ENCODE measurements around the gene BRD1. TPM values are rescaled to one million over a fixed set of nuclear protein-coding genes. Genes with fewer than 3 reads are reported as not detected.
"Not testable (repeated sequence)": the region's sequence is repeated elsewhere in the genome, so short reads cannot be mapped to it uniquely, and the experiment has no call there.

The BRD1 gene
- total RNA-seq, 1 donor from 2014 or later, result 64.1 TPM

- H3K27ac Mint-ChIP-seq, result no peak overlapping the region
- H3K27me3 Mint-ChIP-seq (ENCODE audit: low read depth), result peaks cover 15% of the 10 kb centered on the region
- no peak overlapping the region for H3K4me3 Mint-ChIP-seq
- H3K36me3 Mint-ChIP-seq, result no peaks in the 10 kb centered on the region
- H3K9me3 Mint-ChIP-seq, result no peaks in the 10 kb centered on the region
- no peak for DNase-seq (ENCODE audit: low spot score in 2 of 2, unreplicated experiment in 2 of 2)
- H3K4me1 Mint-ChIP-seq, result peaks cover 19% of the 10 kb centered on the region
- TF ChIP-seq, protein P1, sequence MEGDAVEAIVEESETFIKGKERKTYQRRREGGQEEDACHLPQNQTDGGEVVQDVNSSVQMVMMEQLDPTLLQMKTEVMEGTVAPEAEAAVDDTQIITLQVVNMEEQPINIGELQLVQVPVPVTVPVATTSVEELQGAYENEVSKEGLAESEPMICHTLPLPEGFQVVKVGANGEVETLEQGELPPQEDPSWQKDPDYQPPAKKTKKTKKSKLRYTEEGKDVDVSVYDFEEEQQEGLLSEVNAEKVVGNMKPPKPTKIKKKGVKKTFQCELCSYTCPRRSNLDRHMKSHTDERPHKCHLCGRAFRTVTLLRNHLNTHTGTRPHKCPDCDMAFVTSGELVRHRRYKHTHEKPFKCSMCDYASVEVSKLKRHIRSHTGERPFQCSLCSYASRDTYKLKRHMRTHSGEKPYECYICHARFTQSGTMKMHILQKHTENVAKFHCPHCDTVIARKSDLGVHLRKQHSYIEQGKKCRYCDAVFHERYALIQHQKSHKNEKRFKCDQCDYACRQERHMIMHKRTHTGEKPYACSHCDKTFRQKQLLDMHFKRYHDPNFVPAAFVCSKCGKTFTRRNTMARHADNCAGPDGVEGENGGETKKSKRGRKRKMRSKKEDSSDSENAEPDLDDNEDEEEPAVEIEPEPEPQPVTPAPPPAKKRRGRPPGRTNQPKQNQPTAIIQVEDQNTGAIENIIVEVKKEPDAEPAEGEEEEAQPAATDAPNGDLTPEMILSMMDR (IDR thresholded peaks at IDR 0.05; ENCODE audit: unreplicated experiment), result no peak
Observed at GRCh38 chr22:49856343-49856742, 28.7 kb upstream of the BRD1 start.

DNA sequence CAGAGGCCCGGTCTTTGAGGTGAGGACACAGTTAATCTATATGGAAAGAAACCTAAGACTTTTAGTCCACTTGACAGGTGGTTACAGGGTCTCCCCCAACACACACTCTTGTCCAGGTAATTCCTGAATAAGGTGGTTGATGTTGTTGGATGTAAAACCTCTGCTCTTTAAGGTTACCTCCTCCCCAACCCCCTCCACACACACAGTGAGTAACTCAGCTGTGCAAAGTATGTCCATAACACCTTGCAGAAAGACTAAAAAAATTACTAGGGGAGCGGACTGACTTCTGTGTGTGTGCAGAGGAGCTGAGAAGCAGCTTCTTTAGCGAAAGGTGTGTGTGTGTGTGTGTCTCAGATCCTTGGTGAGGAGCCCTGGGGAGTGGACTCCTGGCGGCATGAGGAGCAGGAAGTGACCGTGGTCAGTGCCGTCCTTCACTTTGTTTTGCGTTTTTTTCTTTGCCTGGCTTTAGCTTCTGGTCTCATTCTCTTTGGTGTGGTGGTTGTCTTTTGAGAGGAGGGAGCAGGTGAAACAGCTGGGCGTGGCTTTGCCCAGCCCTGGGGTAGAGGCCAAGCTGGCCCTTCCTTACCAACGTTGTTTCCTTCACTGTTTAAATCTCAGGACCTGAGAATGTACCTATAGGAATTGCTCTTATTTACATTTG is 27.7 kb upstream of the BRD1 start:
- Mint-ChIP-seq H3K27me3 (ENCODE audit: low read depth) (peaks cover 25% of the 10 kb centered on the region), H3K27ac (peak overlapping the region; percentile 96), H3K36me3 (no peaks in the 10 kb centered on the region), H3K4me1 (peaks cover 19% of the 10 kb centered on the region), H3K4me3 (peak overlapping the region; percentile 95), H3K9me3 (no peaks in the 10 kb centered on the region)
- TF ChIP-seq, protein P1 (IDR thresholded peaks at IDR 0.05; ENCODE audit: unreplicated experiment), result no peak
- no peak for DNase-seq (ENCODE audit: low spot score in 2 of 2, unreplicated experiment in 2 of 2)

- Mint-ChIP-seq H3K4me1 (peaks cover 19% of the 10 kb centered on the region), H3K36me3 (no peaks in the 10 kb centered on the region), H3K9me3 (no peaks in the 10 kb centered on the region), H3K4me3 (peak overlapping the region; percentile 95), H3K27me3 (ENCODE audit: low read depth) (peaks cover 34% of the 10 kb centered on the region), H3K27ac (peak overlapping the region; percentile 96)
- TF ChIP-seq, protein P1 (IDR thresholded peaks at IDR 0.05; ENCODE audit: unreplicated experiment), result no peak
- DNase-seq (ENCODE audit: low spot score in 2 of 2, unreplicated experiment in 2 of 2), result no peak
Observed at GRCh38 chr22:49853981-49854831, 26.5 kb upstream of the BRD1 start.

GRCh38 chr22:49852898-49853894 is 25.5 kb upstream of the BRD1 start, which contains the start of gene ZBED4:
Gene ZBED4 (plus strand): TSS chr22:49853844. CDS start chr22:49883663, 29,819 bp downstream.
- Mint-ChIP-seq H3K27me3 (ENCODE audit: low read depth) (peaks cover 40% of the 10 kb centered on the region), H3K4me1 (peaks cover 19% of the 10 kb centered on the region), H3K27ac (peak within 1 kb of the TSS; percentile 96), H3K36me3 (no peaks in the 10 kb centered on the region), H3K4me3 (peak within 1 kb of the TSS; percentile 95), H3K9me3 (no peaks in the 10 kb centered on the region)
- TF ChIP-seq, protein P1 (IDR thresholded peaks at IDR 0.05; ENCODE audit: unreplicated experiment), result no peak
- peak; percentile 98 to 99 for DNase-seq (ENCODE audit: low spot score in 2 of 2, unreplicated experiment in 2 of 2)

- Mint-ChIP-seq H3K27me3 (ENCODE audit: low read depth) (peaks cover 46% of the 10 kb centered on the region), H3K4me3 (peak overlapping the region; percentile 65), H3K4me1 (peaks cover 19% of the 10 kb centered on the region)
- not testable (repeated sequence) for DNase-seq (ENCODE audit: low spot score in 2 of 2, unreplicated experiment in 2 of 2); H3K27ac Mint-ChIP-seq; H3K36me3 Mint-ChIP-seq; H3K9me3 Mint-ChIP-seq
Observed at GRCh38 chr22:49852568-49852897, 24.9 kb upstream of the BRD1 start.
